Measurements from ENCODE around the gene PEX5L.
A peak's percentile ranks its signal among the peaks of the same experiment; 100 is the strongest.

The PEX5L gene

GRCh38 chr3:179969525-179969924 lies 67.2 kb downstream of the PEX5L start:
- H3K4me3 ChIP-seq (ENCODE audit: low read length): no peak overlapping the region
- TF ChIP-seq CTCF (IDR thresholded peaks at IDR 0.05; ENCODE audit: insufficient read depth, low read depth, low read length, missing control alignments): no peak
- peak; percentile 92 for DNase-seq (ENCODE audit: low read depth)

DNA sequence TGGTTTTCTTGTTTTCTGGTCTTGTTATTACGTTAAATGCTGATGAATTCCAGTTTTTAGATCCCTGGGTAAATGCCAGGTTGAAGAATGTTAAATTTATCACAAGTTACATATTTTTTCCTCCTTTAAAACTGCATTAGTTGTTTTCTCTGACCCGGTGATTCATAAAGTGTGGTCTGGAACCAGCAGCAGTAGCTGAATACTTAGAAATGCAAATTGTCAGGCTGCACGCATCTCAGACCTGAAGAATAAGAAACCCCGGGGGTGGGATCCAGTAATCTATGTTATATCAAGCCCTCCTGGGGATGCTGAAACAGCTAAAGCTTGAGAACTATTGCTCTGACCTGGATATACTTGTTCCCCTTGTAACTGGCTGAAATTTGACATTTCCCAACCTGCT lies 69.1 kb downstream of the PEX5L start:
- H3K4me3 ChIP-seq (ENCODE audit: low read length): no peak overlapping the region
- TF ChIP-seq CTCF (IDR thresholded peaks at IDR 0.05; ENCODE audit: insufficient read depth, low read depth, low read length, missing control alignments): no peak
- DNase-seq (ENCODE audit: low read depth): no peak

DNA sequence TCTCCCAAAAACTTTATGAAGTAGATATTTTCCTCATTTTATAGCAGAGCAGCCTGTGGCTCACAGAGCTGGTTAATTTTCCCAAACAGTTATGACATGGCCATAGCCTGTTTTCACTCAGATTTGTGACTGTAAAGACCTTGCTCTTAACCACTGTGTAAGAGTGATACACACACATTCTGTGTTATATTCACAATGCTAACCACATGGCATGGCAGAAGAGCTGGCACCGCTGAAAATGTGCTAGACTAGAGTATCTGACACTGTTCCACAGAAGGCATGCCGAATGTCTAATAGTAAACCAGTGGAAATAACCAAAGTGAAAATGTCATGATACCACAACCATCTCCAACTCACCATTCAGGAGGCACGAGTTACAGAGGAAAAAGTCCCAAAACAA lies 71.8 kb downstream of the PEX5L start:
- no peak overlapping the region for H3K4me3 ChIP-seq (ENCODE audit: low read length)
- DNase-seq (ENCODE audit: low read depth): no peak
- TF ChIP-seq CTCF (IDR thresholded peaks at IDR 0.05; ENCODE audit: insufficient read depth, low read depth, low read length, missing control alignments): no peak

DNA sequence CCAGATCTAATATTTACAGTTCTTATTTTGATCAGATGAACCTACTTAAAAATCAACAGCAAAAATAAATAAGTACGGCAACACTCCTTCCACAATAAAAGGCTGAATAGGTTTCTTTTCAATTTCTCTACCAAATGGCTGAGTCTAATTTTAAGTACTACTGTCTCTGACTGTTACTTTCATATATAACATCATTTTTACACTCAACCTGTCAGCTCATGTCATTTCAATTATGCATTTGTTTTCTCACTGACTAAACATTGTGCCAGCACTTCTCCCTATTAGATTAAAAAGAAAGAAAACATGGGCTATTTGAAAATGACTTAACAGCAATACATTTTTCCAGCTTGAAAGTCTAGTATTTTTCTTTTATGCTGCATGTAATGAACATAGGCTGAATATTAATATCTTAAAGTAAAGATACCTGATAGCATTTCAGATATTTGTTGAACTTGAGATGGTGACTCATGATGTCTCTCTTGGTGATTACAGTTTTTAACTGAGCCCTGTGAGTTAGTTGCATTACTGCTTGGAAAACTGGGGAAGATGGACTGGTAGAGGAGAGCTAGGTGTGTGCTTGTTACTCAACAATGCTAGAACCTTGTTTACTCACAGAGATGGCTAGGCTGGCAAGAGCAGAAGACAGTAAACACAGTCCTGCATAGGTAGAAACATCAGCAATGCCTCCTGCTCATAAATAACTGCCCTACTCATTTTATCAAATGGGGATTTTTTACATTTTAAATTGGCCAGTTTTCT lies 73.9 kb downstream of the PEX5L start:
- DNase-seq (ENCODE audit: low read depth): peak; percentile 59
- TF ChIP-seq CTCF (IDR thresholded peaks at IDR 0.05; ENCODE audit: insufficient read depth, low read depth, low read length, missing control alignments): no peak

DNA sequence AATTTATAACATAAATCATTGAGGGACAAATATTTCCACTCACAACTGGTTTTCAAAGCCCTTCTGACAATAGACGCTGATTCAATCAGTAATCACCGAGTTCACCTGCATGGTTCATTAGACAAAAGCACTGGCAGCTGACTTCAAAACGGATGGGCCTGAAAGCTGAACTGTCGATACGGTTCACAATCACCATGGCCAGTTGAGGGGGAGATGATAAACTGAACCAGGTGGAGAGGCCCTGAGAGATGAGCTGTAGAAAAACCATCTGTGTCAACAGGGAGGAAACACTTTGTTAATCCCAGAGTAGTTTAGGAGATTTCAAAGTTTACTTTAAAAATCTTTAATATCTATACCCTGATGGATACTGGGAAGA lies 75.0 kb downstream of the PEX5L start:
- no peak overlapping the region for H3K4me3 ChIP-seq (ENCODE audit: low read length)
- no peak for TF ChIP-seq CTCF (IDR thresholded peaks at IDR 0.05; ENCODE audit: insufficient read depth, low read depth, low read length, missing control alignments)
- DNase-seq (ENCODE audit: low read depth): no peak

More for the DNA sequence above, 73.9 kb downstream of the PEX5L start:
- no peak overlapping the region for H3K4me3 ChIP-seq (ENCODE audit: low read length)

GRCh38 chr3:179961071-179961702 lies 75.5 kb downstream of the PEX5L start:
- no peak for TF ChIP-seq CTCF (IDR thresholded peaks at IDR 0.05; ENCODE audit: insufficient read depth, low read depth, low read length, missing control alignments)
- H3K4me3 ChIP-seq (ENCODE audit: low read length): no peak overlapping the region
- no peak for DNase-seq (ENCODE audit: low read depth)

DNA sequence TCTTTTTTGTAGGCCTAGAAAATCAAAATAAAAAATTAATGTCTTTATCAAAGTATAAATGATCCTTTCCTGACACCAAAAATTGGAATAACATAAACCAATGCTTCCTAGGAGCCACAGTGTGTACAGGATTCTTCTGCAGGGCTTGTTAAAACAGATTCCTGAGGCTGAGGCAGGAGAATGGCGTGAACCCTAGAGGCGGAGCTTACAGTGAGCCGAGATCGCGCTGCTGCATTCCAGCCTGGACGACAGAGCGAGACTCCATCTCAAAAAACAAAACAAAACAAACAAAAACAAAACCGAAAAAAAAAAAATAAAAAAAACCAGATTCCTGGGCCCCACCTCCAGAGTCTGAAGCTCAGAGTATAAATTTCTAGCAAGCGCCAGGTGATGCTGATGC lies 78.0 kb downstream of the PEX5L start:
- TF ChIP-seq CTCF (IDR thresholded peaks at IDR 0.05; ENCODE audit: insufficient read depth, low read depth, low read length, missing control alignments): no peak
- no peak overlapping the region for H3K4me3 ChIP-seq (ENCODE audit: low read length)
- no peak for DNase-seq (ENCODE audit: low read depth)

Data from epithelial cell of esophagus (primary cell).